ENCODE data around the gene HRH3.

The HRH3 gene

DNA sequence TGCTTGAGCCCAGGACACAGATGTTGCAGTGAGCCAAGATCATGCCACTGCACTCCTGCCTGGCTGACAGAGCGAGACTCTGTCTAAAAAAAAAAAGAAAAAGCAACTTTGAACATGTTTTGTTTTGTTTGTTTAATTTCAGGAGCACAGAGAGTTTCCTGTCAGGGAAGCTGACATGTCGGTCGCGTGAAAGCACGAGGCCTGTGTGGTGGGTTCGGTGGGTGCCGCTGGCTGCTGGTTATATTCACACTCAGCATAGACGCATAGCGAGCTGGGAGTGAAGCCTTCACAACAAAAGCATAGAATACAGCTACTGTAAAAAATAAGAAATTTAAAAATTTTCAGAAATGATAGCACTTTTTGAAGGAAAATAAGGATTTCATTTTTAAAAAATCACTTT is 22.8 kb downstream of the HRH3 start:
- DNase-seq: no peak

DNA sequence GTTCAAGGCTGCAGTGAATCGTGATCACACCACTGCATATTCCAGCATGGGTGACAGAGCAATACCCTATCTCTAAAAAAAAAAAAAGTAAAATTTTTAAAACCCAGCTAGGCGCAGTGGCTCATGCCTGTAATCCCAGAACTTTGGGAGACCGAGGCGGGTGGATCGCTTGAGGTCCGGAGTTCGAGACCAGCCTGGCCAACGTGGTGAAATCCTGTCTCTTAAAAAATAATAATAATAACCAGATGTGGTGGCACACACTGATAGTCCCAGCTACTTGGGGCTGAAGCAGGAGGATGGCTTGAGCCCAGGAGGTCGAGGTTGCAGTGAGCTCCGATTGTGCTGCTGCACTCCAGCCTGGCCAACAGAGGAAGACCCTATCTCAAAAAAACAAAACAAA is 23.8 kb downstream of the HRH3 start:
- DNase-seq: no peak

DNA sequence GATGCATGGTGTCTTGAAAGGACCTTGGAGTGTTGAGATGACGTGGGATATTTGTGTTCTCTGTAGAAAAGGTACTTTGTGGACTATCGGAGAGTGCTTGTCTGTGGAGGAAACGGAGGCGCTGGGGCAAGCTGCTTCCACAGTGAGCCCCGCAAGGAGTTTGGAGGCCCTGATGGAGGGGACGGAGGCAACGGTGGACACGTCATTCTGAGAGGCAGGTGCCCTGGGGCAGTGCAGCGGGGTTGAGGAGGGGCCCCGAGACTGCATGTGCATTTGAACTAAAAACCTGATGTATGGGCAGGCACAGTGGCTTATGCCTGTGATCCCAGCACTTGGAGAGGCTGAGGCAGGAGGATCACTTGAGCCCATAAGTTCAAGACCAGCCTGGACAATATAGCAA is 24.3 kb downstream of the HRH3 start:
- no peak for DNase-seq

DNA sequence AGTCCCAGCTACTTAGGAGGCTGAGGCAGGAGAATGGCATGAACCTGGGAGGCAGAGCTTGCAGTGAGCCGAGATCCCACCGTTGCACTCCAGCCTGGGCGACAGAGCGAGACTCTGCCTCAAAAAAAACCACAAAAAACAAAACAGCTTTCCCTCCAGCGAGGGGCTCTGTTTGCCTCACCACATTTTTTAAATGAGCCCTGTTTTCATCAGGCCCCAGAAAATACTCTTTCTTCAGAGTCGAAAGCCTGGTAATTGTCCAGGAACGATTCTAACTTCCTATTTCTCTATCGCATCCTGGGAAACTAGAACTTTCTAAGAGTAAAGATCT is 25.0 kb downstream of the HRH3 start:
- no peak for DNase-seq

DNA sequence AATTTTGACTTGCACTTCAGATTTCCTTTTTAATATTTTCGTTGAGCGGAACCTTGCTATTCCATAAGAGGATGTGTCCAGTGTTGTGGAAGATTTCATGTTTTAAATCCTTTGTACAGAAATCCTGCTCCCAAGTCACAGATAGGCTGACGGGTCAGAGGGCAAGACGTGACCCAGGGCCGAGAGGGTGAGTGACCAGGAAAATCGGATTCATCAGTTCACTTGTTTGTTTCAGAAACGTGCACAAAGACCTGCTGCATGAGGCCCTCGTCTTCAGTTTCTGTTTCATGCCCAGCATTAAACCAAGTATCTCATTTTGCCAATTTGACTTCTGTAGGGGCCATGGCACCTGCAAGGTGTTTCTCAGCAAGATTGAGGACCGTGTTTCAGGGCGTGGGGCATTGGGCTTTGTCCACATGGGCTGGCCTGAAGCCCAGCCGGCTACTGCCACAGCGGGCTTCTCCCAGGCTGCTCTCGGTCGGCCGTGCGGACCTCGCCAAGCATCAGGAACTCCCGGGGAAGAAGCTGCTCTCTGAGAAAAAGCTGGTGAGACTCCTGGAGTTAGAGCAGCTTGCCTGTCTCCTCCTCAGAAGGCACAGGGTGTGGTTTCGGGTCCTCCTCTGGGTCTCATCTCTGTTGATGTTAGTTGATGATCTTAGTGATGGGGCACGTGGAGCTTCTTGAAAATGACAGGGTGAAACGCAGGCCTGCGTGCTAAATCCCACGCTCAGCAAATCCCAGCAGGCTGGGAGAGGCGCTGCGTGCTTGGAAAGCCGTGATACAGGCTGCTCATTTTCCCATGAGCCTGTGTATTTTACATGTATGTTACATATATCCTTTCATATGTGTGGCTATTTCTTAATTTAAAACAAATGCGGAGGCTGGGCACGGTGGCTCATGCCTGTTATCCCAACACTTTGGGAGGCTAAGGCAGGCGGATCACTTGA is 26.7 kb downstream of the HRH3 start:
- DNase-seq: no peak

DNA sequence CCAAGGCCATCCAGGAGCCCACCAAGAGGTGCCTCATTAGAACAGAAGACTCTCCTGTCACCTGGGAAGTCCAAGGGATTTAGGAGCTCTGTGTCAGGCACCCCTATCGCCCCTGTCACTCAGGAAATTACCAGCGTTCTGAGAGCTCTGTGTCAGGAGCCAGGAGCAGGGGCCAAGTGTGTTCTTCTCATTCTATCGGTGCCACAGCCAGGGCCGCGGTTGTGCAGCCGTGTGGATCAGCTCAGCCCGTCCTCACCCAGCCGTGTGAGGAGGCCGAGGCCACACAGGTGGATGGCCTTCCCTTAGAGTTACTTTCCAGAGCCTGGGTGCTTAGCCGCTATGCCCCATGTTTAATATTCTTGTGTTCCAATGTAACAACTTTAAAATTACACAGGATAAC is 27.4 kb downstream of the HRH3 start:
- DNase-seq: no peak

DNA sequence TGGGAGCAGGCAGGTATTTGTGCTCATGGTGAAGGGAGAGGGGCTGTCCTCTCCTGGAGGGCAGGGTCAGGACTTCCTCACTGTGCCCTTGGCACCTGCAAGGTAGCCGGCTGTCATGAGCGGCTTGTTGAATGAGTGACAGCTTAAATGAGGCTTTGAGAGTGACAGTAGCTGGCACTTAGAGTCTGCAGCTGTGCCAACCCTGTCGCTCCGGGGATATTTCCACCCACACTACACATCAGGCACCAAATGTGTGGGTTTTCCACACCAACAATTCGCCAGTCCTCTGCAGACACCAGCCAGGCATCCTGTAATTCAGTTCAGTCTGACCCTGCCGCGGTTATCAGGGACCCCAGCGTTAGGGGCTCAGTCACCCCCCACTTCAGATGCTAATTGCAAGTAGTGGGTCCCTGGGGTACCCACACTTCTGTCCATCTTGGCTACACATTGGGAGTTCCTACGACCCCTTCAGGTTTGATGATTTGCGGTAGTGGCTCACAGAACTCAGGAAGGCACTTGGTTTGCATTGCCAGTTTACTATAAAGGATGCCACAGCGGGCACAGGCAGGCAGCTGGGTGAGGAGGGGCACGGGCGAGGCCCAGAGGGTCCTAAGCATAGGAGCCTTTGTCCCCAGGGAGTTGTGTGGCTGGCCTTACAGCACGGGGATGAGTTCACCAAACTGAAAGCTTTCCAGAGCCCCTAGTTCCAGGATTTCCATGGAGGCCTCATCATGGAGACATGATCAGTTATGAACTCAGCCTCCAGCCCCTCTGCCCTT is 28.1 kb downstream of the HRH3 start:
- no peak for DNase-seq

DNA sequence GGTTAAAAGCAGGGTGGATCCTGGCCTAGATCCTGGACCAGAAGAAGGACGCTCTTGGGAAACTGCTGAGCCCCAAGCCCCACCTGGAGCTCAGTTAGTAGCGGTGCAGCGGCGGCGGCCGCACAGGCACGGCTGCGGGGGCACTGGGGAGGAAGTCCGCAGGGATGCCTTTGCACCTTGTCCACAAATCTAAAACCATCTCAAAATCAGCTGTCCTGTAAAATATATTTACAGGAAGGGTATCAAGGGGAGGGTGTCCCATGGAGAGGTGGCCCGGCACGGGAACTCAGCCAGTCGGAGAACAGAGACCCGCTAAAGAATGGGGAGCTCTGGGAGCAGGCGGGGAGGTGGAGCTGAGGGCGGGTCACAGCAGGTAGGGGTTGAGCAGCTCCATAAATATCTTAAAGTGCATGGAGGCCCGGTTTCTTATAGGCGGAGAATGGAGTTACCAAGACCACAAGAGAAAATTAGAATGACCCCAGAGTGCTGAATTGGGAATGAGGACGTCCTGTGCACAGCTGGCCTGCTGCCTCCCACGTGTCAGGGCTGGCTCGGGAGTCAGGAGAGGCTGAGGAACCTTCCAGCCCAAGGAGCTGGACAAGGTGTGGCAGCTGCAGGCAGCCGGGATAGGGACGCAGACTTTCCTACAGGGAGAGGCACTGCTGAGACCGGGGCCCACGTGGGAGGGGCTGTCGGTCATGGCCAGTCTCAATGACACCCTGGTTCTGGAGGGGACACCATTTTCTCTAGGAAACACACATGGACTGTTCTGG is 29.3 kb downstream of the HRH3 start:
- DNase-seq: no peak

DNA sequence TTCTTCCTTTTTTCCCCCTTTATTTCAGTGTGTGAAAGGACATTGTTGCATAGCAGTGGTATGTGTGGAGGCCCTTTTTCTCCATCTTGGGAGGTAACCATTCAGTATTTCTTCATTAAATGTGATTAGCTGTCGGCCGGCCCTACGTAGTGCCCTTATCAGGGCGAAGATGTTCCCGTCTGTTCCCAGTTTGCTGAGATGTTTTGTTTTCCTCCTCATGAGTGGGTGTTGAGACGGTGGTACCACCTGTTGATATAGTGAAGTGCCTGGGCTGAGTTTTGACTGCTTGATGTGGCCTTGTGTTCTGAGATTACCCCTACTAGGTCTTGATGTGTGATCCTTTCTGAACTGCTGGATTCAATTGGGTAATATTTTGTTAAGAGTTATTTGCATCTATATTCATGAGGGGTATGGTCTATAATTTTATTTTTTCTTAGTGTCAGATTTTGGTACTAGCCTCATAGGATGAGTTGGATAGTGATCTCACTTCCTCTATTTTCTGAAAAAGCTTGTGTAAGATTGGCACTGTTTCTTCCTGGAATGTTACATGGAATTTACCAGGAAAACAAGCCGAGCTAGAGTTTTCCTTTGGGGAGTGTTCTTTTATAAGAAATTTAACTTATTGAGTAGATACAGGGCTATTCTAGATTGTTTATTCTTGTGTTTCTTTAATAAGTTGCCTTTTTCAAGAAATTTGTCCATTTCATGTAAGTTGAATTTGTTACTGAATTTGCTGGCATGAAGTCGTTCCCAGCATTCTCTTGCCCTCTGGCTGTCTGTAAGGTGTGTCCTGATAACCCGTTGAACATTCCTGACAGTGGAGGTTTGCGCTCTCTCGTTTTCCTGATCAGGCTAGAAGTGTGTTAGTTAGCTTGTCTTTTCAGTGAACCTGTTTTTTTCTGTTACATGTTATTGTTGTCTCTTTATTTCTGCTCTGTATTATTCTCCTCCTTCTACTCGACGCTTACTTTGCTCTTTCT is 32.9 kb downstream of the HRH3 start:
- DNase-seq: no peak

DNA sequence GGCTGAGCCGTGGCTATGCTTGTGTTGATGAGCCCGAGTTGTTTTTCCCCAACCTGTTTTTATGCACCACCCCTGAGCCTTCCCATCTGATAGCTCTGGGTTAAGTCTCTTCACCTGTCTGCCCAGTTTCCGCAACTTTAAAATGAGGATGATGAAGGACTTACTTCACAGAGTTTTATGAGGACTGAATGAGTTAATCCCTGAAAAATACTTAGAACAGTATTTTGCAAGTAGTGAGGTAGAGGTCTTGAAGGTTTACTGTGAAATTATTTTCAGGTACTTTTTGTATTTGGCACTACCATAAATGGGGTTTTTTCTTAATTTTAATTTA is 34.0 kb downstream of the HRH3 start:
- DNase-seq: no peak

DNA sequence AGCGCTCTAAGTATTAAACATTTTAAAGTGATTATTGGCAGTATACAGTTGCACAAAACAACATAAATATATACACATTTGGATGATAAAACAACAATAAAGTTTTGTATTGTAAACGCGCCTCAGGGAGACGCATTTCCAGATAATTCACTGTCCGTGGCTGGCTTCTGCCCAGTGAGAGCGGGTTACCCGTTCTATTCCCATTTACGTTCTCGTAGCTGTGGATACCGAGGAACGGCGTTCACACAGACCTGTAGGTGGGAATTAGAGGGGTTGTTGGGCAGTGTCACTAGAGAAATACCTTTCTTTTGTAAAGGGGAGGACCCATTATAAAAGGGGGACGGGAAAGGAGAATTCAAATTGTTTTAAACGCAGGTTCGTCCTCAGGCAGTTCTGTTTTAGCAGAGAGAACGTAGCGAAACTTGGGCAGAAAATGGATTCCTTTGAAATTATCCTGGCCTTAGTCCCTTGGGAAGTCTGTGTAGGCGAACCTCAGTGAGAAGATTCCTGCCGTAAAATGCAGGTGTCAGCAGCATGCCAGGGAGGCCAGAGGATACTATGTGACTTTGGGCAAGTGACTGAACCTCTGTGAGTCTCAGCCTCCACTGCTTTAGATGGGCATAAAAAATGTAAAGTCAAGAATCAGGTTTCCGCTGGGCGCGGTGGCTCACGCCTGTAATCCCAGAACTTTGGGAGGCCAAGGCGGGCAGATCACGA is 36.5 kb downstream of the HRH3 start:
- DNase-seq: no peak

DNA sequence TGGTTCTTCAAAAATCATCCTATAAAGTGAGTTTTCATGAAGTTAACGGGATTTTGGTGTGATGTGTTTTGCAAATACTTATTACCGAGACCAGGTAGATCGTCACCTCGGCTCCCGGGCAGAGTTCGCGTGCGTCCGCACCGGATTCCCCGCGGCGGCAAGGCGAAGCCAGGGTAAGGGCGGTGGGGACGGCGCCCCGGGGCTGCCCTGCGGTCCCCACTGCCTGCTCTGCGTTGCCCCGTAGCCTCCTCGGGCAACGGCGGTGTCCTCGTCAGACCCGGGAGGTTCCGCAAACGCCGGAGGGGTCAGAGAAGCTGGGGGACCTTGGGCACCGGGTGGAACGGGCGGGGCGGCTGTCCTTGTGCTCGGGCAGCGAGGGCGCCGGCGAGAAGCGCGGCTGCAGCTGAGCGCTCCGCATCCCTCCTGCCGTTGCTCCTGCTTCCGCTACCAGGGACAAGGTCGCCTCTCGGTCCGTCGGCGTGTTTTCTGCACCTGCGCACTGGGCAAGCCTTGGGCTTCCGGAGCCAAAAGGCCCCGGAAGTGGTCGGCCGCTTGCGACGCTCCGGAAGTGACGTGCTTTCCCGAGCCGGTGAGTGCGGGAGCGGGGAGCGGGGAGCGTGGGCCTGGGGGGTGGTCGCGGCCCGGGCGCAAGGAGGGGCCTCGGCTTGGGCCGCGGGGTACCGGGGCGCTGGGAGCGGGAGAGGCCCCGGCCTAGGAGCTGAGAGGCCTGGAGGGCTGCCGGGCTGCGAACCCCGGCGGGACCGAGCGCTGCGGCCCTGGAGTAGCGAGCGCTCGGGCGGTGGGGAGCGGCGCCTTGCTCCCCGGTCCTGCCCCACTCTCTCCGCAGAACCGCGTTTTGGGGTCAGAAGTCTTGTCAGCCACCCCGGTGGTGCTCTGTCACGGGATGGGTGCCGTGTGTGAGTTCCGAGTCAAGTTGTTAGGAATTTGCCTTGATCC is 37.3 kb downstream of the HRH3 start, which contains the start of gene MTG2:
MTG2 (plus strand) TSS at position 560 of the 957 bp plus-strand sequence. CDS start 10,393 bp downstream, outside the sequence.
- peak; percentile 97 for DNase-seq

DNA sequence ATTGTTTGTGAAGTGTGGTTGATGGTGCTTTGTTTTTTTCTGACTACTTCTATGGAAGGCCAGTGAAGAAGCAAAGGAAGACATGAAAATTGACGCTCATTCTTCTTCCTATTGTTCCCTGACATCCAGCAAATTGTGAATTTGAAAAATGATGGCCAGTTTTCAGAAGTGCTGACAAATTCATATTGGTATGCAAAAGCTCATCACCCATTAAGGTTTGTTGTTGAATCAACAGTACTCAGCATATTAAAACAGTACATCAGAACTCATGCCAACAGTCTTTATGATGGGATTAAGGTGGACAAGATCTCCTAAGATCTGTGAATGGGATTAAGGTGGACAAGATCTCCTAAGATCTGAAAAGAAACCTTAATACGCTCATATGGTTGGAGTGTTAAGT is 38.3 kb downstream of the HRH3 start:
- no peak for DNase-seq

DNA sequence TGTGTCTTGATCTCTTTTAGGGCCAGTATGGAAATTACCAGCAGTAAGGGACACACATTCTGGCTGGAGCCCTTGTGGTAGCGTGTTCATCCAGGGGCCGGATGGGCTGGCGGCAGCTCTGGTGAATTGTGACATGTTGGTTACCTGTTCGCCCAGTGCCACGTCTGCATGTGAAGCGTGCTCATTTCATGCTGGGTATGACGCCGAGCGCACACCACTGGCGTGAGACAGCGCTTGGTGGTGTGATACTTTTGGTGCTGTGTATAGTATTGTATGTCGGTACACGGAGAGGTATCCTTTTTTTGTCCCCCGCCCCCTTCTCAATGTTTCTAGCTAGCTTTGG is 40.9 kb downstream of the HRH3 start:
- DNase-seq: no peak

DNA sequence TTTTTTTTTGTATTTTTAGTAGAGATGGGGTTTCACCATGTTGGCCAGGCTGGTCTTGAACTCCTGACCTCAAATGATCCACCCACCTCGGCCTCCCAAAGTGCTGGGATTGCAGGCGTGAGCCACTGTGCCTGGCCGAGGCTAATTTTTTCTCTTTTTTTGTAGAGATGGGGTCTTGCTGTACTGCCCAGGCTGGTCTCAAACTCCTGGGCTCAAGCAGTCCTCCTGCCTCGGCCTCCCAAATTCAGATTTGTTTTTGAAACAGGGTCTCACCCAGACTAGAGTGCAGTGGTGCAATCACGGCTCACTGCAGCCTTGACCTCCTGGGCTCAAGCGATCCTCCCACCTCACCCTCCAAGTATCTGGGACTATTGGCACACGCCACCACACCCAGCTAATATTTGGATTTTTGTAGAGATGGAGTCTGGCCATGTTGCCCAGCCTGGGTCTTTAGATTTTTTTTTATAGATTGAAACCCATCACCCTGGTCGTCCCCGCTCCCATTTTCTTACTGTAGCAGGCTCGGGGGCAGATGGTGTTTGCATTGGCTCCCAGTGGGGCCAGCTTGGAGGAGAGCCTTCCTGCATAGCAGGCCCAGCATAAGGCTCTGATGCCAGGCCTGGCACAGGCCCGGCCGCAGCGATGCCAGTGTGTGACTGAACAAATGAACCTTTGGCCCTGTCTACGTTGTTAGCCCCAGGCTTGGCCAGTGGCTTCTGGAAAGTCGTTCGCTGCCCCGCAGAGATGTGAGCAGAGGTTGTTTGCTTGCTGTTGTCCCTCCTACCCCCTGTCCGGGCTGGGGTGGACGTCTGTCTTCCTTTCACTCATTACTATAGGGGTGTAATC is 41.5 kb downstream of the HRH3 start:
- no peak for DNase-seq

DNA sequence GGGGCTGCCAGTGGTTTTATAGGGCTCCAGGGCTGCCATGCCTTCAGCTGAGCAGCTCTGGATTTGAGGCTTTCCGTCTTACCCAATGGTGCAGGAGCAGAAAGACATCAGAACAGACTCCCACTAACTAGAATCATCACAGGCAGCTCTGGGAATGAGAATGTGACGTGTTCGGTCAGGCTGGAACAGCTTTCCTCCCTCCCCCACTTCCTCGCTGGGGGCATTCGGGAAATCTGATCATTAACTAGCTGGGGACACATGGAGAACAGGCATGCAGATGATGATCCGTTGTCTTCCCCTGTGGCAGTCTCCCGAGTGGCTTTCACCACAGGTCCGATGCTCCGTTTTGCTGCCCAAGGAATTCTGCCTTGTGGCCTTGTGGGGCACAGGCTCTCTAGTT is 42.8 kb downstream of the HRH3 start:
- DNase-seq: no peak

DNA sequence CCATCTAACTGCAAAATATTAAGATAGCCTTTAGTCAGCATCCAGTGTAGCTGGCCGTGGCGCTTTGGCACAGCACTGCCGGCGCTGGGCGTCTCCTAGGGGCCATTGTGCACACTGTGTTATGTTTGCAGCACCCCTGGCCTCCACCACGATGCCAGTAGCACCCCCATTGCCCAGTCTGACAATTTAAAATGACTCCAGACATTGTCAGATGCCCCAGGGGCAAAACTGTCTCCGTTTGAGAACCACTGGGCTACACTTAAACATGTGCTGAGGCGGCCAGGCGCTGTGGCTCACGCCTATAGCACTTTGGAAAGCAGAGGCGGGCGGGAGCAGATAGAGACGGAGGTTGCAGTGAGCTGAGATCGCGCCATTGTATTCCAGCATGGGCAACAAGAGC is 43.2 kb downstream of the HRH3 start:
- no peak for DNase-seq

DNA sequence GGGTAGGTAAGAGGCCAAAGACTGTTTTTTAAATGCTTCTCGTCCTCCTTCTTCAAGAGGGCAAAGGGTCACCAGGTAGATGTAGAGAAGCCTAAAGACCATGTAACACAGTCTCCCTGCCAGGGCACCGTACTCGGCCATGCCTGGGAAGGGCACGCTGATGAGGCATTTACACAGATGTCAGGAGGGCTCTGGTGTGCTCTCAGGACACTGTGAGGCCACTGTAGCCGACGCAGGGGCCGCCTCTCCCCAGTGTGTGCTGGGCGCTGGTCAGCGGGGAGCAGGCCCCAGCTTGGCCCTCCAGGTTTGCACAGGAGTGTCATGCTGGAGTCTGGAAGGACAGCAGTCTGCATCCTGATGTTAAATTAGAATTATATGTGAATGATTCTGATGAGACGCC is 44.4 kb downstream of the HRH3 start:
- no peak for DNase-seq

DNA sequence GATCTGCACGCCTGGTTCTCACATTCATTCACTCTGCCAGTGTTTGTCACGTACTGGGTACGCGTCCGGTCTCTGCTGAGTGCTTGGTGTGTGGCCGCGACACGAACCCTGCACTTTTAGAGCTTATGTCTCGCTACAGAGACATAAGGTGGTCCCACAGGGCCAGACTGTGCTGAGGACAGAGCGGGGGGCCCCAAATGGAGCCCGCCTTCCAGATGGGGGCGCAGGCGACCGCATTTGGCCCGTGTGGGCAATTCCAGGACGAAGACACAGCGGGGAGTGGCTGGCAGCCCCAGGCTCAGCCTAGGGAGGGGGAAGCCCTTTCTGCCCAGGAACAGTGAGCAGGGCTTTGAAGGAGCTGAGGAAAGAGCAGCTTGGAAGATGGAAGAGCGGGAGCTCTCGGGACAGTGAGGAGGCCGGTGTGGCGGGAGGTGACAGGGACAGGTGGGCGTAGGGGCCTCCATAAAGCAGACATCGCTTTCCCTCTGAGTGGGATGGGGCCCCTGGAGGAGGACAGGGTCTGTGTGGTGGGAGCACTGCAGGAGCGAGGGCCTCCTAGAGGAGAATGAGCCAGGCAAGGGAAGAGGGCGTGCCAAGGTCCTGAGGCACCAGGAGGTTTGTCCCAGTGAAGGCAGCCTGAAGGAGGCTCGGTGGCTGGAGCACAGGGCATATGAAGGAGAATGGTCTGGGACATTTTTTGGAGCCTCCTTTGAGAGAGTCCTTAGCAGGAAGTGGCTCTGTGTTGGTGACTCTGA is 45.0 kb downstream of the HRH3 start:
- DNase-seq: no peak

Data from activated CD4-positive, alpha-beta T cell treated with anti-CD3 and anti-CD28 coated beads, Interleukin-2, Interleukin-6, amounts not matched to agents 100 ng/mL and 50 ng/mL, durations not matched to agents 16 hours and 8 hours (primary cell).